EL (cell line): ENCODE data around the gene GATA5.
A peak's percentile ranks its signal among the peaks of the same experiment; 100 is the strongest.

ENCODE experiments used
- DNase-seq: peaks from one replicate; pipeline ENCODE4 v3.0.0-alpha.2; 2016

GATA5 gene

GRCh38 chr20:62487118-62487517 is 11.3 kb upstream of the GATA5 start:
- no peak for DNase-seq

GRCh38 chr20:62486484-62486883 is 10.7 kb upstream of the GATA5 start:
- no peak for DNase-seq

DNA sequence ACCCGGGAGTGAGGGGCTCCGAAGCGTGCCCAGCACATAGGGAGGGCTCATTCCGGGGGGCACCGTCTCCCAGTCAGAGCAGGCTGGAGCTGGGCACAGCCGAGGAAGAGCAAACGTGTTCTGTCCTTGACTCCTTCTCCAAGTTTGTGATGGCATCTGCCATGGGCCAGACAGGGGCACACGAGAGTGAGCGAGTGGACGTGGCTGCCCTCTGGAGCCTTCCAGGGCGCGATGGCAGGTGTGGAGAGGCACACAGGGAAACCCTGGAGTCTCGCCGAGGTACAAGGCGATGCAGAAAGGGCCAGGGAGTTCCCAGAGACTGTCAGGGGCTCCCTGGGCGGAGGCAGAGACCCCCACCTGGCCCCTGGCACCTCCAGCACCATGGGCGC is 9.9 kb upstream of the GATA5 start:
- no peak for DNase-seq

GRCh38 chr20:62485062-62485700 is 9.4 kb upstream of the GATA5 start:
- peak; percentile 16 for DNase-seq

DNA sequence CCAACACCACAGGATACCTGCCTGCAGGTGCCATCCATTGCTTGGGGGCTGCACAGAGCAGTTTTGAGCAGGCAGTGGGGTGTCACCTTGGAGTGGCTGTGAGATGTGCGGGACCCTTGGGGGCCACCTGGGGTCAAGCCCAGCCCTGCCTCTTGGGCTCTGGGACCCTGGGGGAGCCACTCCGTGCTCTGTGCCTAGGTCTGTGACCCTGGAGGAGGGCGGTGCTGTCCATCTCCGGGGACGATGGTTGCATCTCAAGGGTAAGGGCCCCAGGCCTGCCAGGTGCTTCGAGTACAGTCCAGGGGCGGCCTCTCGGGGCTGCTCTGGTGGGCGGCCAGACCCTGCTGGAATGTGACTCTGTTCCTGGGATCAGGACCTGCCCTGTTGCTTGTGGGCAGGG is 8.7 kb upstream of the GATA5 start:
- no peak for DNase-seq

GRCh38 chr20:62483613-62484458 is 8.0 kb upstream of the GATA5 start:
- no peak for DNase-seq

DNA sequence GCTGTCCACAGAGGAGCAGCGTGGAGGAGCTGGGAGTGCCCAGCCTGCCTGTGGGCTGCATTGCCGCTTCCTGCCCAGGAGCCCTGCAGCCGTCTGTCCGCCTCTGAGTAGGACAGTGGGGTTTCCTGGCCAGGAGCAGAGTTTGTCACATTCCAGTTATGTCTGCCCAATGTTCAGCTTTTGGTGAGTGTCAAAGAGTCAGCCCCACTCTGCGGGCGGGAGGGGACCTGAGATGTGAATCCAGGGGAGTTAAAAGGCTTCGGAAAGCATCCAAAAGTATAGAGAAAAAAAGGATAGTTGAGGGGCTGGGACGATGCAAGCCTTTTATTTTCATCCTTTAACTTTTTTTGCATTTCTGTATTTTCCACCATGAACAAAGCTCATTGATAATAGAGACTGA is 7.2 kb upstream of the GATA5 start:
- no peak for DNase-seq

GRCh38 chr20:62482146-62482809 is 6.5 kb upstream of the GATA5 start:
- DNase-seq: no peak

DNA sequence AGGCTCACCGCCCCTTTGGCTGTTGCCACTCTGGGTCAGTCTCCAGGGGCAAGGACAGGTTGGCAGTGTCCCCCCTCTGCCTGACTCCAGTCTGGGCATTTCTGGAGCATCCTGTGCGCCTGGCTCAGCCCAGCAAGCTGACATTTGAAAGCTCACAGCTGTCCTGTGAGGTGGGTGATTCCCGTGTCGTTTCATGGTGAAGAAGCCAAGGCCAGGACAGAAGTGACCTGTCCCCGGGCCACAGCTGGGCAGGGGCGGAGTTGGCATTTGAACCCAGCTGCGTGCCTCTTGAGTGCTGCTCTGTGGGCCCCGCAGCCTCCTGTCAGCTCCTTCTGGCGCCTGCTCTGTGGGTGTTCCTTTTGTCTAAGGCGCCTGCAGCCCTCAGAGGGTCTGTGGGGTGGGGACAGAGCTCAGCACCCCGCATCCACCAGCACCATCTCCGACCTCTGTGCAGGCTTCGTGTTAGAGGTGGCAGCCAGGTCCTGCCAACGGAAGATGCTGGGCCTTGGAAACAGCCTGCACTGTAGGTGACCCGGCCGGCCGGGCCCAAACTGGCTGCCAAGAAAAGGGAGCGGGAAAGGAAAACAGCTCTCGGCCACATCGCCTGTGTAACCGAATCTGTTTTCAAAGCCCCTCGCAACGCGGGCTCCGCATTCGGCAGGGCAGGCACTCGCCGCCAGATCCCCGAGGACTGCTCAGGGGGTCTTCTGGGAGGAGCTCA is 5.8 kb upstream of the GATA5 start:
- DNase-seq: no peak

GRCh38 chr20:62480318-62480717 is 4.5 kb upstream of the GATA5 start:
- no peak for DNase-seq

DNA sequence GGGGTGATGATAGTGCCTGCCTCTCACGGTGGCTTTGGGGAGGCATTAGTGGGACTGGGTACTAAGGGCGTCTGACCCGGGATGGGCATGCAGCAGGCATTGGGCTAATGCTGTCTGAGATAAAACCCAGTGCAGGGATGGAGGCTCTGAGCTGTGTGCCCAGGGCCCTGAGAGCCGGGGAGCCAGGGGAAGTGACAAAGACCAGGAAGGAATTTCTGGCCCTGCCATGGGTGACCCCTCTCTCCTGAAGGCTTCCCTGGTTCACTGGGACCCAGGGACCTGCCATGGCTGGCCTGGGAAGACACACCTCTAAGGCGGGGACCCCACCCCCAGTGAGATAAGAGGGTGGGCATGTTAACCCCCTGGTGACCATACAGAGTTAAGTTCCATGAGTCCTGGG is 3.9 kb upstream of the GATA5 start:
- no peak for DNase-seq

DNA sequence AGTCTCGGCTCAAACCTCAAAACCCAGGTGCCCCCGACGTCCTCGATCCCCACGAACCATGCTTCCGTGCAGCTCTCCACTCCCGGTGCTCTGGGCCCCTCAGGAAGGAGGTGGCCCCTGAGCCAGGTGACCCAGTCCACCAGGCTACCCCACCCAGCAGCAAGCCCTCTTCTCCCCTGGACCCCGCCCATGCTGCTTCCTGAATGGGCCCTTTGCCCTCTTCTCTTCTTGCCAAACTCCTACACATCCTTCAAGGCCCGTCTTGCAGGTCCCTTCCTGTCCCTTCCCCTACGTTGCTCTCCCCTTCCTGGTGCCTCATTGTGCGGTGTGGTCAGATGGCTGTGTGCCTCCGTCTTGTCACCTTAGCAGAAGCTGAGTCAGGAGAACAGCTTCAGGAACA is 3.4 kb upstream of the GATA5 start:
- no peak for DNase-seq

DNA sequence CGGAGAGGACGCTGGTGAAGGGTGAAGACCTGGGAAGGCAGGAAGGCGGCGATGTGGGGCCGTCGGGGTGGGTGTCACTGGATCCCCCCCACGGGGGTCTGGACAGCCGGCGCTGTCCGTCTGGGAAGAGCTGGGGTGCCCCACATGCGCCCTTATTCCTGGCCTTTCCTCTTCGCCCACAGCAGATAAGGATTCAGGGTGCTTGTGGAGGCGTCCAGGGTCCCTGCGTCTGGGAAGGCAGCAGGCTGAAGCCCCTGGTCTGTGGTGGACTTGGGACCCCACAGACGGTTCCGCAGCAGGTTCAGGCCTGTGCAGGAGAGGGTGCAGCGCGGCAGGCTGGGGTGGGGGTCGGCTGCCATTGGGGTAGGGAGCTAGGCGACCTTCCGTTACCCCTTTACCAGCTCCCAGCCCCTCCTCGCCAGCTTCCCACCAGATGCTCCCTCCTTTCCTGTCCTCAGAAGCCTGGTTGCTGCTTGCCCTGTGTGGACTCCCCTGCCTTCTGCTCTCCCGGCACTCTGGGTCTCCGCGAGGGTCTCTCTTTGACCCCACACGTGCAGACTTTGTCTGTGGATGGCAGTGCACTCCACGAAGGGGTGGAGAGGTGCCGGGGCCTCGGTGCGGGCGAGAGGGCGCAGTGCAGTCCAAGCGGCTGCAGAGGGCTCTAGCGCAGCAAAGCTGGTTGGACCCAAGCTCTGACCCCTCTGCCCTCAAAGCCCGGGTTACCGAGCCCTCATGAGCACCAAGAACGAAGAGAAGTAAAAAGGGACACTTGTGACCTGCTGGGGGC is 2.1 kb upstream of the GATA5 start:
- no peak for DNase-seq

DNA sequence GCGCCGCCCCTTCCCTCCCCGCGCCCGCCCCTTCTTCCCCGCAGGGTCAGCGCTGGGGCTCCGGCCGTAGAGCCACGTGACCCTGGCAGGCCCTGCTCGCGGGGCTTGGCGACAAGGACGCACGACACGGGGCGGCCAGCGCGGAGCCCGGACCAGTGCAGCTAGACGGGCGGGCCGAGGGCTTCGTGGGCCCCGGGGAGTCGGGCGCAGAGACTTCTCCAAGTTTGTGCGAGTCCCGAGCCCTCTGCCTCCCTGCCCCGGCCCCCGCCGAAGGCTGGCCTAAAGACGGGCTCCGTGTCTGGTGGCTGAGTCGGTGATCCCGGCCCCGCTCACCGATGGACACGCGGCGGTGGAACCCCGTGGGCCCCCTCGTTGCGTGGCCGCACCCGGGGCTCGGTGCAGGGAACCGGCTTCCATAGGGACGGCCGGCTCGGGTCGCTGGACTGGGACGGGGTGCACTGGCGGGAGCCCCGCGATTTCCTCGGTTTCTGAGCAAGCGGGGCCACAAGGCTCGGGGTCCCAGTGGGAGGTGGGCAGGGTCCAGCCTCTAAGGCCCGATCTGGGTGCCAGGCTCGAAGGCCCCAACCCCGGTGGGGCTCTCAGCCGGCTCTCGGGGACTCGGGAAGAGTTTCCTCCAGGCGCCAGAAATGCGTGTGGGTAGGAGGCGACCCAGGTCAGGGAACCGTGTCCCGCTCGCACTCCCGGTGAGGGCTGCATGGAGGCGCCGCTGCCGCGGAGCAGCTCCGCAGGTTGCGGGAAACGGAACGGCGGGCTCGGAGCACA is 452 bp upstream of the GATA5 start:
- no peak for DNase-seq

- DNase-seq: no peak
Measured at GRCh38 chr20:62475027-62475771, 596 bp downstream of the GATA5 start.

DNA sequence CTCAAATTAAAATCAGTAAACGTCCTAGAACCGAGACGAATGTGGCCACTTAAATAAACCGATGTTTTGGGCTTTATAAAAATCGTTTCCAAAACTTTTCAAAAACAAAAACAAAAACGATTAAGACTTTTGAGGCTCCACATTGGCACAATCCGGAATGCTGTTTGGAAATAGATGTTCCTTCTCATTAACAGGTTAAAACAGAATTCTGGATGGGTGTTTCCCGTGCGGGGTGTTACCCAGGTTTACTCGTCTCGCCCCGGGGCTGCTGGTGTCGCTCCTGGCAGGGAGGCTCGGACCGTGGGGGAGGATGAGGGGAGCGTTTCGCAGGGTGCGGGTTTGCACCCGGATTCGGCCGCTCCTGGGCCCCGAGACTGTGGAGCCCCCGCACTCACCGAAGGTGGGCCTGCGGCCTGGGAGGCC is 1.2 kb downstream of the GATA5 start:
- DNase-seq: no peak

DNA sequence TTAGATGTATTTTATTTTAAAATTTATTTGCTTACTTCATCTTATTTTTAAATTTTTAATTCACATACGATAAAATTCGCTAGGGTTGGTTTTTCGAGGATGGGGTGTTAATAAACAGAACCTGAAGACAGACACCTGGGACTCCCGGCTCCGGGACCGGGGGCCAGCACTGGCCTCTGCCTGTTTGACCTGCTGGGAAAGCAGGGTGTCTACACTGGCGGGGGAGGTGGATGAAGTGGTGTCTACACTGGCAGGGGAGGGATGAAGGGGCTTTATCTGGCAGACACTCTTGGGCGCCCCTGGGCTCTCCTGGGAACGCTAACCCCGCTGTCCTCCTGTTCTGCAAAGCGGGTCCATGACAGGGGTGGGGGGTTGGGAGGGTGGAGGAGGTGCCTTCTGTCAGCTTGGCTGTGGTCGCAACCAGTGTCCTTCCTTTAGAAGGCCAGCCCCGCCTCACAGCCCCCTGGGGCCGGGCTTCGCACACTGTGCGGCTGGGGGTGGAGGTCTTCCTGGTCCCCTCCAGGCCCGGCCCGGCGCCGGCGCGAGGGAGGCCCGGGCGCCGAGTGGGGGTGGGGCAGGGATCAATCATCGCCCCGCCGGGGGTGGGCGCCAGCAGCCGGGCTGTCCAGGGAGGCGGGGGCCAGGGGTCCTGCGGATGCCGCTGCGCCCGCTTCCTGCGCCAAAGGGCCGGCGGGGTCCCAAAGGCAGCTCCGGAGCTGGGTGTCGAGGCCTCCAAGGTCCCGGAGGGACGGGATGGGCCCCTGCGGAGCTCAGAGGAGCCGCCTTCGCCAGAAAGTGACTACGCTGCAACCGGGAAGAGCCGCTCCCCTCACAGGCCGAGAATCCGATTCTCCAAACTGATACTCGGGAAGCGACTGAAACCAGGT is 1.8 kb downstream of the GATA5 start:
- no peak for DNase-seq

DNA sequence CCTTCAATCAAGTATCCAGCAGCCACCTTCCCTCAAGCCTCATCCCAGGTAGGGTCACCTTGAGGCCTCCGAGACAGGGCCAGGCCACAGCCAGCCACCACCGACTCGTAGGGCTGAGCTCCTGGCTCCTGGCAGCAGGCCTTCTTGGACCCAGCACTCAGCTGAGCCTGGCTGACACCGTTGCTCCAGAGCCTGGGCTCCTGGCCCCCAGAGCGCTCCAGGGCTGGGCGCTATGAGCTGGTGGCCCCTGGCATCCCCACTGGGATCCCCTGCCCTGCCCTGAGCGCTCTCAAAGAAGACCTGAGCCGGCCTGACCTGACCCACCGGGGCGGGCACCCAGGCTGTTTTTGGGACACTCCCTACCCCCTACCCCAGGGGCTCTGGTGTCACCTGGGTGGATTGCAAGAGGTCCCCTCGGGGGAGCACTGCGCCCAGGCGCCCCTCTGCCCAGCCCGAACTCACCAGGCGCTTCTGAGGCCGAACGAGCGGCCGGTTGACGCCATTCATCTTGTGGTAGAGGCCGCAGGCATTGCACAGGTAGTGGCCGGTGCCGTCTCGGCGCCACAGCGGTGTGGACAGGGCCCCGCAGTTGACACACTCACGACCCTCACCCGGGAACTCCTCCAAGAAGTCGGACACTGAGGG is 2.7 kb downstream of the GATA5 start:
- no peak for DNase-seq
